Mucosa of descending colon (tissue), 3 donors: Measurements from ENCODE around the gene PHF14. TPM values are rescaled to one million over a fixed set of nuclear protein-coding genes. Genes with fewer than 3 reads are reported as not detected.

Source experiments
- ATAC-seq: fragments of 200-7000 bp; cut with Tn5 transposase; one replicate; pipeline ENCODE4 v1.9.1; 2020; ENCODE audit warnings: mild to moderate bottlenecking, moderate library complexity
- DNase-seq, 3 donors: peaks; one replicate each; pipeline ENCODE4 v3.0.0-alpha.2; 2020
- H3K36me3 ChIP-seq: fragments of 200-600 bp; one replicate; pipeline ENCODE4 v1.8.0; 2021; ENCODE audit warnings: low read depth, mild to moderate bottlenecking
- H3K4me1 ChIP-seq: fragments of 200-600 bp; one replicate; pipeline ENCODE4 v1.8.0; 2021; ENCODE audit warnings: low read depth, mild to moderate bottlenecking
- H3K4me3 ChIP-seq: fragments of 200-600 bp; one replicate; pipeline ENCODE4 v1.8.0; 2021; ENCODE audit warnings: mild to moderate bottlenecking
- H3K9me3 ChIP-seq: fragments of 200-600 bp; one replicate; pipeline ENCODE4 v1.8.0; 2021; ENCODE audit warnings: mild to moderate bottlenecking
- CTCF ChIP-seq: fragments of 200-600 bp; IDR thresholded peaks from one replicate; pipeline ENCODE4 v1.8.0; 2022; ENCODE audit warnings: antibody characterized with exemption, mild to moderate bottlenecking
- intact Hi-C, 2 donors: fragments of 100-400 bp; cut with DNase I in 1 of 2; cut with micrococcal nuclease in 1 of 2; formaldehyde crosslinking; loops; one replicate each; pipeline versions ENCODE4 v1.11.0 to v1.11.1; 2022; cut with DNase I, micrococcal nuclease
- total RNA-seq, 3 donors: library from RNA; stranded (reverse); fragmentation: NEBNext Ultra II Directional in 2 of 3; extraction: Animal tissue kit (Norgen Biotek cat#: 25700) in 2 of 3; gene quantifications; one replicate each; pipeline versions ENCODE4 v1.2.1 to v1.2.4, GENCODE V29; 2021 to 2023
- donor health status: DM: no; HTN: no; CAD: no; lungs with moderate emphysema.
- donor health status: DM: no; HTN: no; CAD: no.
- donor health status: DM: no; HTN: yes; CAD: no.

The PHF14 gene
- total RNA-seq, 3 donors from 2014 or later = 30.8 to 31.9 (median 31.7) TPM

- no peak for TF ChIP-seq CTCF
- Histone ChIP-seq H3K9me3 (no peaks in the 10 kb centered on the region), H3K4me3 (no peak overlapping the region), H3K4me1 (no peaks in the 10 kb centered on the region), H3K36me3 (no peaks in the 10 kb centered on the region)
- intact Hi-C loops = no loop called here
- DNase-seq (no peak), ATAC-seq (no peak)
Measured at GRCh38 chr7:11127114-11127785, 153.6 kb downstream of the PHF14 start.

GRCh38 chr7:11127988-11128387, 154.3 kb downstream of the PHF14 start:
- Histone ChIP-seq H3K9me3 (no peaks in the 10 kb centered on the region), H3K4me3 (no peak overlapping the region), H3K4me1 (no peaks in the 10 kb centered on the region), H3K36me3 (no peaks in the 10 kb centered on the region)
- ATAC-seq (no peak), DNase-seq (no peak)
- TF ChIP-seq CTCF = no peak
- intact Hi-C loops = no loop called here

GRCh38 chr7:11128498-11128897, 154.8 kb downstream of the PHF14 start:
- H3K4me3 ChIP-seq = no peak overlapping the region
- intact Hi-C loops = no loop called here
- ATAC-seq = no peak
- DNase-seq = no peak
- H3K4me1 ChIP-seq = peaks cover under 1% of the 10 kb centered on the region
- TF ChIP-seq CTCF = no peak
- H3K36me3 ChIP-seq = no peaks in the 10 kb centered on the region
- H3K9me3 ChIP-seq = no peaks in the 10 kb centered on the region

- Histone ChIP-seq H3K4me1 (peaks cover 2% of the 10 kb centered on the region), H3K9me3 (no peaks in the 10 kb centered on the region), H3K4me3 (no peak overlapping the region), H3K36me3 (no peaks in the 10 kb centered on the region)
- DNase-seq (no peak), ATAC-seq (no peak)
- no peak for TF ChIP-seq CTCF
- intact Hi-C loops = no loop called here
Measured at GRCh38 chr7:11130012-11130411, 156.3 kb downstream of the PHF14 start.

- DNase-seq (no peak), ATAC-seq (no peak)
- TF ChIP-seq CTCF = no peak
- H3K4me3 ChIP-seq = no peak overlapping the region
- H3K4me1 ChIP-seq = peaks cover 2% of the 10 kb centered on the region
- intact Hi-C loops = no loop called here
- no peaks in the 10 kb centered on the region for H3K9me3 ChIP-seq
- H3K36me3 ChIP-seq = no peaks in the 10 kb centered on the region
Measured at GRCh38 chr7:11130601-11131000, 156.9 kb downstream of the PHF14 start.
